ENCODE results near the gene ADAMTSL4.

ADAMTSL4 gene

GRCh38 chr1:150536836-150537731, 12.1 kb upstream of the ADAMTSL4 start:
- H3K9ac ChIP-seq (ENCODE audit: low read length) = no peak overlapping the region
- H3K79me2 ChIP-seq (ENCODE audit: insufficient read depth, low read length) = no peaks in the 10 kb centered on the region

GRCh38 chr1:150537732-150538684, 11.2 kb upstream of the ADAMTSL4 start:
- Histone ChIP-seq H2AFZ (ENCODE audit: low read depth, low read length, severe bottlenecking) (no peak overlapping the region), H3K36me3 (ENCODE audit: low read length) (no peaks in the 10 kb centered on the region), H3K27me3 (ENCODE audit: low read length) (no peaks in the 10 kb centered on the region), H3K79me2 (ENCODE audit: insufficient read depth, low read length) (no peaks in the 10 kb centered on the region), H3K9me3 (ENCODE audit: insufficient read depth, low read length) (no peaks in the 10 kb centered on the region), H3K4me3 (ENCODE audit: insufficient read depth, low read length, poor library complexity, severe bottlenecking) (no peak overlapping the region), H3F3A (ENCODE audit: insufficient read depth) (no peaks in the 10 kb centered on the region), H4K20me1 (ENCODE audit: low read depth, low read length) (no peaks in the 10 kb centered on the region), H3K9ac (ENCODE audit: low read length) (no peak overlapping the region), H3K4me2 (ENCODE audit: low read depth, low read length, poor library complexity, severe bottlenecking) (no peak overlapping the region), H3K9me2 (replicated peaks; ENCODE audit: insufficient read depth, low read length) (no peaks in the 10 kb centered on the region), H3K27ac (ENCODE audit: low read depth, low read length) (no peak overlapping the region)
- no peak for TF ChIP-seq CTCF (IDR thresholded peaks at IDR 0.05; ENCODE audit: insufficient read depth, low read length, poor library complexity, severe bottlenecking)
- no peak for TF ChIP-seq EZH2phosphoT487 (conservative IDR thresholded peaks at IDR 0.05; ENCODE audit: low read length)

More at GRCh38 chr1:150536836-150537731, 12.1 kb upstream of the ADAMTSL4 start:
- H3K9me3 ChIP-seq (ENCODE audit: insufficient read depth, low read length) = no peaks in the 10 kb centered on the region
- no peak overlapping the region for H3K4me2 ChIP-seq (ENCODE audit: low read depth, low read length, poor library complexity, severe bottlenecking)
- H3K27me3 ChIP-seq (ENCODE audit: low read length) = no peaks in the 10 kb centered on the region
- H3K27ac ChIP-seq (ENCODE audit: low read depth, low read length) = no peak overlapping the region
- H3K9me2 ChIP-seq (replicated peaks; ENCODE audit: insufficient read depth, low read length) = no peaks in the 10 kb centered on the region
- no peaks in the 10 kb centered on the region for H3F3A ChIP-seq (ENCODE audit: insufficient read depth)
- no peak for TF ChIP-seq CTCF (IDR thresholded peaks at IDR 0.05; ENCODE audit: insufficient read depth, low read length, poor library complexity, severe bottlenecking)
- TF ChIP-seq EZH2phosphoT487 (conservative IDR thresholded peaks at IDR 0.05; ENCODE audit: low read length) = no peak
- no peaks in the 10 kb centered on the region for H4K20me1 ChIP-seq (ENCODE audit: low read depth, low read length)
- H3K4me3 ChIP-seq (ENCODE audit: insufficient read depth, low read length, poor library complexity, severe bottlenecking) = no peak overlapping the region
- no peak overlapping the region for H2AFZ ChIP-seq (ENCODE audit: low read depth, low read length, severe bottlenecking)
- H3K36me3 ChIP-seq (ENCODE audit: low read length) = no peaks in the 10 kb centered on the region

GRCh38 chr1:150543500-150544143, 5.6 kb upstream of the ADAMTSL4 start:
- no peaks in the 10 kb centered on the region for H4K20me1 ChIP-seq (ENCODE audit: low read depth, low read length)
- no peaks in the 10 kb centered on the region for H3K36me3 ChIP-seq (ENCODE audit: low read length)
- no peak overlapping the region for H2AFZ ChIP-seq (ENCODE audit: low read depth, low read length, severe bottlenecking)
- H3K9me3 ChIP-seq (ENCODE audit: insufficient read depth, low read length) = no peaks in the 10 kb centered on the region
- no peak overlapping the region for H3K4me2 ChIP-seq (ENCODE audit: low read depth, low read length, poor library complexity, severe bottlenecking)
- no peak overlapping the region for H3K9ac ChIP-seq (ENCODE audit: low read length)
- H3K4me3 ChIP-seq (ENCODE audit: insufficient read depth, low read length, poor library complexity, severe bottlenecking) = no peak overlapping the region
- no peaks in the 10 kb centered on the region for H3K79me2 ChIP-seq (ENCODE audit: insufficient read depth, low read length)
- H3K27ac ChIP-seq (ENCODE audit: low read depth, low read length) = no peak overlapping the region
- H3F3A ChIP-seq (ENCODE audit: insufficient read depth) = no peaks in the 10 kb centered on the region
- no peaks in the 10 kb centered on the region for H3K9me2 ChIP-seq (replicated peaks; ENCODE audit: insufficient read depth, low read length)
- H3K27me3 ChIP-seq (ENCODE audit: low read length) = no peaks in the 10 kb centered on the region
- TF ChIP-seq CTCF (IDR thresholded peaks at IDR 0.05; ENCODE audit: insufficient read depth, low read length, poor library complexity, severe bottlenecking) (no peak), EZH2phosphoT487 (conservative IDR thresholded peaks at IDR 0.05; ENCODE audit: low read length) (no peak)
